HG03432 (cell line): ENCODE measurements around the gene ATP9A.
"Not testable (repeated sequence)": the region's sequence is repeated elsewhere in the genome, so short reads cannot be mapped to it uniquely, and the experiment has no call there.

Experiments
- ATAC-seq: cut with Tn5 transposase; IDR thresholded peaks from one replicate; pipeline ENCODE4 v1.9.1; 2021; ENCODE audit warnings: mild to moderate bottlenecking, moderate library complexity; ENCODE audit not compliant: unreplicated experiment

The ATP9A gene, protein sequence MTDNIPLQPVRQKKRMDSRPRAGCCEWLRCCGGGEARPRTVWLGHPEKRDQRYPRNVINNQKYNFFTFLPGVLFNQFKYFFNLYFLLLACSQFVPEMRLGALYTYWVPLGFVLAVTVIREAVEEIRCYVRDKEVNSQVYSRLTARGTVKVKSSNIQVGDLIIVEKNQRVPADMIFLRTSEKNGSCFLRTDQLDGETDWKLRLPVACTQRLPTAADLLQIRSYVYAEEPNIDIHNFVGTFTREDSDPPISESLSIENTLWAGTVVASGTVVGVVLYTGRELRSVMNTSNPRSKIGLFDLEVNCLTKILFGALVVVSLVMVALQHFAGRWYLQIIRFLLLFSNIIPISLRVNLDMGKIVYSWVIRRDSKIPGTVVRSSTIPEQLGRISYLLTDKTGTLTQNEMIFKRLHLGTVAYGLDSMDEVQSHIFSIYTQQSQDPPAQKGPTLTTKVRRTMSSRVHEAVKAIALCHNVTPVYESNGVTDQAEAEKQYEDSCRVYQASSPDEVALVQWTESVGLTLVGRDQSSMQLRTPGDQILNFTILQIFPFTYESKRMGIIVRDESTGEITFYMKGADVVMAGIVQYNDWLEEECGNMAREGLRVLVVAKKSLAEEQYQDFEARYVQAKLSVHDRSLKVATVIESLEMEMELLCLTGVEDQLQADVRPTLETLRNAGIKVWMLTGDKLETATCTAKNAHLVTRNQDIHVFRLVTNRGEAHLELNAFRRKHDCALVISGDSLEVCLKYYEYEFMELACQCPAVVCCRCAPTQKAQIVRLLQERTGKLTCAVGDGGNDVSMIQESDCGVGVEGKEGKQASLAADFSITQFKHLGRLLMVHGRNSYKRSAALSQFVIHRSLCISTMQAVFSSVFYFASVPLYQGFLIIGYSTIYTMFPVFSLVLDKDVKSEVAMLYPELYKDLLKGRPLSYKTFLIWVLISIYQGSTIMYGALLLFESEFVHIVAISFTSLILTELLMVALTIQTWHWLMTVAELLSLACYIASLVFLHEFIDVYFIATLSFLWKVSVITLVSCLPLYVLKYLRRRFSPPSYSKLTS

DNA sequence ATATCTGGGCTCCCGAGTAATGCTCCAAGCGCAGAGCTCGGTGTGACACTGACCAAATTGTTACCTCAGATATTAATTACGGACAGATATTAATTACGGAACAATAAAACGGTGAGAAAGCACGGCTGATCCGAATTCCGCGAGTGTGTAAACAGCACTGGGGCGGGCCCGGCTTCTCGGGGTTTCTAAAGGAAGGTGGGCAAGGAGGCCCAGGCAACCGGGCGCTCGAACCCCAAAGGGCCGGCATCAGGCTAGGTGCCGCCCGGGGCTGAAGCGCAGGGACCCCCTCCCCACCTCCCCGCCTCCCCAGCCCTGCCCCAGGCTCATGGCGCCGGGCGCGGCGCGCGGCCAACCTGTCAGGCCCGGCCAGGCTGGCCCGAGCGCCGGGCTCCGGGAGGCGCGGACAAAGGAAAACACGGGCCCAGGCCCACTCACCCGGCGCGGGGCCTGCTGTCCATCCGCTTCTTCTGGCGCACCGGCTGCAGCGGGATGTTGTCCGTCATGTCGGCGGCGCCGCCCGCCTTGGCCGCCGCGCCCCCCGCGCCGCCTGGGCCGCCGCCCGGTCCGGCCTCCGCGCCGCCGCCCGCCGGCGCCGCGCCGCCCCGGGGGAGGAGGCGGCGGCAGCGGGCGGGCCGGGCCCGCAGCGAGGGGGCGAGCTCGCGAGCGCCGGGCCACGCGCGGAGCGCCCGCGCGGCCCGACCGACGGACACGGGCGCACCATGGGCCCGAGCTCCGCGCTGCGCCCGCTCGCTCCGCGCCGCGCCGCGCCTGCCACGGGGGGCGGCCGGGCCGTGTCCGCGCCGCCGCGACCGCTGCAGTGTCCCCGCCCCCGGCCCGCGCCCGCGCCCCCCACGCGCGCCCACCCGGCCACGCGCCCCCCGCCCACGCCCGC, at the start of gene ATP9A:
TSS of gene ATP9A (minus strand) at position 524 of the 892 bp plus-strand sequence. CDS start at position 503, 21 bp downstream.
- no peak for ATAC-seq

DNA sequence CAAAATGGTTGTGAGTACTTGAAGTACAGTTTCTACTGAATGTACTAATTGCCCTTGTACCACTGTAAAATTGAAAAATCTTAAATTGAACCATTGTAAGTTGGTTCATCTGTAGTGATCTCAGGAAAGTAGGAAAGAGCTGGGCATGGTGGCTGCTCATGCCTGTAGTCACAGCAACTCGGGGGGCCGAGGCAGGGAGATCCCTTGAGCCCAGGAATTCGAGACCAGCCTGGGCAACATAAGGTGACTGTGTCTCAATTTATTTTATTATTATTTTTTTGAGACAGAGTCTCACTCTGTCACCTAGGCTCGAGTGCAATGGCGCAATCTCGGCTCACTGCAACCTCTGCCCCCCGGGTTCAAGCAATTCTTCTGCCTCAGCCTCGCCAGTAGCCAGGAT, 48.7 kb upstream of the ATP9A start:
- not testable (repeated sequence) for ATAC-seq

DNA sequence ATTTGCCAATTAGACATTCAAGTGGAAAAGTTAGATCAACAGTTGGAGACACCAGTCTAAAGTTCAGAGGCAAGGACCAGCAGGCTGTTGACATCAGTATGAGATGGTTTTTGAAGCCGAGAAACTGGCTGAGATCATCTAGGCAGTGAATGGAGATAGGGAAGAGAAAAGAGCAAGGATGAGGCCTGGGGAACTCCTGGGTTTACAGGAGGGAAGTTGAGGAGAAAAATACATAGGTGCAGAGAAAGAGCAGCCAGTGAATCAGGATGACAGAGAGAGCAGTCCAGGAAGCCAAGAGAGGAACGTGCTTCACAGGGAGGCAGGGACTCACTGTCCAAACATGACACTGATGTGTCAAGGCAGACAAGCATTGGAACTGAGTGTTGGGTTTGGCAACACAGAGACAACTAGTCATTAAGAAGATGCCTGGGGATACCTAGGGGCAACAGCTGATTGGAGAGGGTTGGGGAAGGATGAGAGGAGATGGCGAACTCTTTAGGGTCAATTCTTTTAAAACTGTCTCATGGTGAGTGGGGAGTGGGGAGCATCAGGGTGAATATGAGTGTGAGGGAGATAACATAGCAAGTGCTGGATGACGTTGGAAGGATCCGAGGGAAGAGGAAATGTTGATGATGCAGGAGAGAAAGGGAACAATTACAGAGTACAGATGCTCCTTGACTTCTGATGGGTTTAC, 47.3 kb upstream of the ATP9A start:
- ATAC-seq: no peak

DNA sequence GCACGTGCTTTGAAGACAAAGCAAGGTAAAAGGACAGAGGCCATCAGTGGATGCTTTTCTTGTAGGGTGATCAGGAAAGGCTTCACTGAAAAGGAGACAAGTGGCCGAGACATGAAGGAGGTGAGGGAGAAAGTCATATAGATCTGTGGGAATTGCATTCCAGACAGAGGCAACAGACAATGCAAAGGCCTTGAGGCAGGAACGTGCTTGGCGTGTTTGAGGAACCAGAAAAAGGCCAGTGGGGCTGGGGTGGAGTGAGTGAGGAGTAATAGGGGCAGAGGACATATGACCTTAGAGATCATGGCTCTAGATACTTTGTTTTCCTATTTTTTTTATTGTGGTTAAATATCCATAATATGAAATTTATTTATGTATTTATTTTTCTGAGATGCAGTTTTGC, 44.7 kb upstream of the ATP9A start:
- ATAC-seq: no peak

DNA sequence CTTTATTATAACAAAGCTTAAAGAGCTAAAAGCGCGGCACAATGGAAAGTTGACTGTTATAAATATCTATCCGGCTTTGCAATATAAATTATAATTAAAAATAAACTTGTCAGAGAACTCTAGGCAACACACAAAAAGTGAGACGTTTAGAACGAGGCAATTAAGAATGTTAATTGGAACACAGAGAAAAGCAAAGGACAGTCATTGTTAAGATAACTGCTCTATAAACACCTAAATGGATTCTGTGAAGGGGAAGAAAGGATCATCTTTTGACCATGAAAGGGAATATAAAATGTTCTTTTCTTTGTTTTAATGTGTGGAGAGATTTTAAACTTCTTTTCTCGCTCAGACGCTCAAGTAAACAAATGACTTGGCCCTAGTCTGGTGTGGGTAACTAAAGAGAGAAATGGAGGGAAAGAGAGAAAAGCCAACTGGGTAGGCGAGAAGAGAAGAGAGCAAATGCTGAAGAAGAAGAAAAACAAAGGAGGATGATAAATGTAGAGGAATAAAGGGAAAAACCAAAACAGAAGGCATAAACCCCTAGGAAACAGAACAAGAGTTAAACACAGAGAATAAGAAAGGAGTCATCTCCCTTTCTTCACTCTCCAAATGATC, 43.4 kb upstream of the ATP9A start:
- ATAC-seq: no peak

DNA sequence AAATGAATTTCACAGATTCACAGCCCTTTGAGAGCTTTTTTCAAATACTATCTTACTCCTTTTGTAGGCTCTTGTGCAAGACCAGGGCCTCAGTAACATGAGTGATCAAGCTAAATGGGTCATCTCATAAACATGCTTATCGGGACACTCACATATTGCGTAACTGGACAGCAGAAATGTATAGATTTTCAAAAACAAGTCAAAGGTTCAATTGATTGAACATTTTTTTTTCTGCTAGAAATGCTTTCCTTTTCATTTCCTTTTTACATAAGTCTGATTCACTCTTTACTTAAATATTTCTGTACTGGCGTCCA, 42.8 kb upstream of the ATP9A start:
- ATAC-seq: no peak

DNA sequence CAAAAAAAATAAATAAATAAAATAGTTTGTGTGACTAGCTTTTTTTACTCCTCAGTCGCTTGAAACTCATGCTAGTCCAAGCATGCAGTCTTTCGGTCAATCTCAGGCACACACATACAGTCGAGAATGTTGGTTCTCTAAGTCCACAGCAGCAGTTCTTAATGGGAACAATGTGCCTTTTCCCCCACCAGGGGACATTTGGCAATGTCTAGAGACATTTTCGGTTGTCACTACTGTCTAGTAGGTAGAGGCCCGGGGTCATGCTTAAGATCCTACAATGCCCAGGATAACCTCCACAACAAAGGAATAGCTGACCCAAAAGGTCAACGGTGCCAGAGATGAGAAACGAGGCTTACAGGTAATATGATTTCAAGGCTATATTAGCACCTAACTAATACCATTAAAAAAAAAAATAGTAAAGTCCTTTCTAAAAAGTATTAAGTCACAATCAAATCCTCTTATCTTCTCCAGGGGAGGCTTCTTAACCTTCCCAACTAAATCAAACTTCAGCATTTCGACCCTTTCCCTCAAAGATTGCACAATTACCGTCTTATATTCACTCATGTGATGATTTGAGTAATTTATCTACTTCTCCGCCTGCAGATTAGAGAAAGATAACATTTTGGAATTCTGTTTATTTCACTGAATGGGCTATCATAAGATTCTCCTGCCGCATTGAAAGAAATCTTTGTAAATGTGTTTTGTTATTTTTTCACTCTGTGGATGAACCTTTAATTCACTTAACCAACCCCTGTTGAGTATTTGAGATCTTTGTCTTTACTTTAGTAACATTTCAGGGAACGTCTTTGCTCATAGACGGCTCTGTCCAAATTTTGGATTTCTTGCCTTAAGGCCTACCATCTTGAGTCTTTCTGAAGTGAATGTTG, 42.2 kb upstream of the ATP9A start:
- ATAC-seq: no peak

DNA sequence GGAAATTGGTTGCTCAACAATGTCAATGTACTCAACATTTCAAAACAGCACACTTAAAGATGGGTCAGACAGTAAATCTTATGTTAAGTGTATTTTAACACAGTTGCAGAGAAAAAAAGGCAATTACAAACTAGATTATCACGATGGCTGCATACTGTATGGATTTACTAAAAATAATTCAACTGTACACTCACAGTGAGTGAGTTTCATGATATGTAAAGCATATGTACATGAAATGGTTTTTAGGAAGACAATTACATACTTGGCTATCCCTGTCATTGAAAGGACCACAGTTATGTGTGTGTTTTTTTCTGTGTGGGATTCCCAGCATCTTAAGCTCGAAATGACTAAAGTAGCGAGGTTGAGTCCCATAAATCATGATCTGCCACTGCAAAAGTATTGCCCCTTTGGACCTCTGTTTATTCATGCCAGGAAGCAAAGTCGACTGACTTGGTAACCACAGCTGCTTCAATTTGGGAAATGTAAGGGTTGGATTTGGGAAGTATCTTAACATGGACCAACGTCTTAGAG, 39.6 kb upstream of the ATP9A start:
- ATAC-seq: no peak

DNA sequence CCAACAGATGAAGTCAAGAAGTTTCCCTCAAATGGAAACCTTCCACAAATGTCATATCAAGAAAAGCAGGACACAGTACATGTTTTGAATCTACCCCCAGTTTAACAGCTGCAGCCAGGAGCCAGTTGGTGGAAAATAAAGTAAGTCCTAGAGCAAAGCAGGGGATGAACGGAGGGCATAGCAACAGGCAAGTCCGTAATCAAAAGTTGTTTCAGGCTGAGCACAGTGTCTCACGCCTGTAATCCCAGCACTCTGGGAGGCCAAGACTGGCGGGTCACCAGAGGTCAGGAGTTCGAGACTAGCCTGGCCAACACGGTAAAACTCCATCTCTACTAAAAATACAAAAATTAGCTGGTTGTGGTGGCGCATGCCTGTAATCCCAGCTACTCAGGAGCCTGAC, 36.6 kb upstream of the ATP9A start:
- ATAC-seq: no peak

DNA sequence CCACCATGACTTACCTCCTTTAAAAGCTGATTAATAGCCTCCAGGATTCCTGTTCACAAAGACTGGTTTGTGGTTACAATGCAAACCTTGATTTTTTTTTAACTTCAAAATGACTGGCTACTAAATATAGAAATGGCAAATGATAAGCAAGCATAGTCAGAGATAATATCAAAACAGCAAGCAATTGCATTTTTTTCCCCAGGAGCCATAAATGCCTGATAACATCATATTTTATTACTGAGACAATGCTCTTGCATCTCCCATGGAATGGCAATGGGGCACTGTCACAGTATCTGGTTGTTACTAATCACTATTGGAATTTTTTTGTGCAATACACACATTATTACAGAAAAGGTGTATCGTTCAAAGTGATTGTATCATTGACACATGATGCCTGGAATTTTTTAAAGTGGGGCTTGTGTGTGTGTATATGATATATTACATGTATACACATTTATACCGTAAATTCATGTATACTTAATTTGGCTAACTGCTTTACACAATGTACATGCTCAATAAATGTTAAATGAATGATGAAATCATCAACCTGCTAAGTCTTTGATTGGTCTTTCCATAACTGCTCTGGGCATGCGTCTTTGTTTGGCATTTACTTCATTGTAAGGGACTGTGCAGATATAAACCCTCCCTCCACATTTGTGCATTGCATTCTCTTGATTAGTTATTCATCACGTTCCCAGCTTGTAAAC, 35.1 kb upstream of the ATP9A start:
- ATAC-seq: no peak

DNA sequence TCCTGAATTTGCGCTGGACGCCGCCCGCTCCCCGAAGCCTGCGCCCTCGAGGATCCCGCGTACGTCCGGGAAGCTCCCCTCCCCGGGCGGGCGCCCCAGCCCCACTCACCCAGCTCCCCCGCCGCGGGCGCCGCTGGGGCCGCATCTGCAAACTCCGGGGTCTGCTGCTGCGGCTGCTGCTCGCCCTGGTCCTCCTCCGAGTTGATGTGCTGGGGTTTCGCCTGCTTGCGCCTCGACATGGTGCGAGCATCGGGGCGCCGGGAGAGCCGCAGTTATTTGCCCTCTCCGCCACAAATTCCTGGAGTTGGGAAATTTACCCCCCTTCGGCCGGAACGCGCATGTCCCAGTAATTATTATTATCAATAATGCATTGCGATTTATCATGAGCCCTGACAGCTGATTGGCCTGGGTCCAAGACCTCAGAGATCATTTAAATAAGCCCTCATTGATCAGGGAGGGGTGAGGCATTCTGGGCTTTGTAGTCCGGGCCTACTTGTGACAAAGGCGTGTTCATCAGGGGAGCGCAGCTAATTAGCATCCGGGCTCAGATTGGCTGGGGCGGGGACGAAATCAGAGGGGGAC, 34.1 kb upstream of the ATP9A start, which contains the start of gene SALL4:
TSS of gene SALL4 (minus strand) at position 352 of the 582 bp plus-strand sequence. CDS start at position 239, 113 bp downstream.
- no peak for ATAC-seq

DNA sequence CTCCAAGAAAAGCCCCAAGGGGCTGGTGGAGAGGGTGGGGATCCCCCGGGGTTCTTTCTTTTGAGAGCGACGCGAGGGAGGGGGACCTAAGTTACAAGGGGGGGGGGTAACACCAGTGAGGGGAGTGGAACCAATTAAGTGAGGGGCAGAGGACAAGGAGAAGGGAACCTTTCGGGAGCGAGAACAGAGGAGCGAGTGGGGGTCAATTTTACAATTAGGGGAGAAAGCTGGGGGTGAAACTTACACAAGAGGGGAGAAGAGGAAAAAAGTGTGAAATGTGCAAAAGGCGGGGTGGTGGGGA, 33.6 kb upstream of the ATP9A start:
- ATAC-seq: no peak

DNA sequence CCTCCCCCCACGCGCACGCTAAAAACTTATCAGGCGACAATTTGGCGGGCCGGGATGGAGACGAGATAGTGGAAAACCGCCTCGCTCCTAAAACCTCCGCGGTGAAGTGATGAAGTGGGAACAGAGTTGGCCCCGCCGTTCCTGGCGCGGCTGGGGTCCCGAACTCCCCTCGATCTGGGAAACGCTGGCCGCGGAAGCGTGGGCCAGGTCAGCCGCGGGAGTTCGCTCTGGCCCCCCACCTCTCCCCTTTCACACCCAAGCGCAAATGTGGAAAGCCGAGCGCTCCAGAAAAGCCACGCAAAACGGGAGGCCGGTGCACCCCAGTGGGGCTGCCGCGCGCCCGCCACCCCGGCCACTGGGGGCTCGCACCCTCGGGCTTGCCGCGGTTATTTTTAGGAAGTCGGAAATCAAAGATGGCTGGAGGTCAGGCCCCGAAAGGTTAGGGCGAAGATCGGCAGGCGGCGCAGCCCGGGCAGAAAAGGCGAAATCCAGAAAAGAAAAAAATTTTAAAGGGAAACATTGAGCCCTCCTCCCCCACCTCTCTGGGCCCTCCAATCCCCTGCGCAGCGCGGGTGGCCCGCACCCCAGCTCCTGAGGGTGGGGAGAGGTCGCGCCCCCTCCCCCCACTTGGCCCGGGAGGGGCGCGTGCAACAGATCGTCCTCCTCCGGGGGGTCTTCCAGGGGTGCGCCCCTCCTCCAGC, 33.1 kb upstream of the ATP9A start:
- no peak for ATAC-seq

DNA sequence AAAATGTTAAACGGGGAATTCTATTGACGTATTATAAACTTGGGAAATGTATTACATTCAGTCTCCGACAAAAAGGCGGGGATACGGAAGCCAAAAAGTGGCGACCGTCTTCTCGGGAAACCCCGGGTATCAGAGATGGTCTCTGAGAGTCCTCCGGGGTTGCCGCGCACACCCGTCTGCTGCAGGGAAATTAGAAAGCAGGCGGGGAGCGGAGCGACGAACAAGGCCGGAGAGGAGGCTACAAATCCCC, 32.6 kb upstream of the ATP9A start:
- ATAC-seq: no peak

DNA sequence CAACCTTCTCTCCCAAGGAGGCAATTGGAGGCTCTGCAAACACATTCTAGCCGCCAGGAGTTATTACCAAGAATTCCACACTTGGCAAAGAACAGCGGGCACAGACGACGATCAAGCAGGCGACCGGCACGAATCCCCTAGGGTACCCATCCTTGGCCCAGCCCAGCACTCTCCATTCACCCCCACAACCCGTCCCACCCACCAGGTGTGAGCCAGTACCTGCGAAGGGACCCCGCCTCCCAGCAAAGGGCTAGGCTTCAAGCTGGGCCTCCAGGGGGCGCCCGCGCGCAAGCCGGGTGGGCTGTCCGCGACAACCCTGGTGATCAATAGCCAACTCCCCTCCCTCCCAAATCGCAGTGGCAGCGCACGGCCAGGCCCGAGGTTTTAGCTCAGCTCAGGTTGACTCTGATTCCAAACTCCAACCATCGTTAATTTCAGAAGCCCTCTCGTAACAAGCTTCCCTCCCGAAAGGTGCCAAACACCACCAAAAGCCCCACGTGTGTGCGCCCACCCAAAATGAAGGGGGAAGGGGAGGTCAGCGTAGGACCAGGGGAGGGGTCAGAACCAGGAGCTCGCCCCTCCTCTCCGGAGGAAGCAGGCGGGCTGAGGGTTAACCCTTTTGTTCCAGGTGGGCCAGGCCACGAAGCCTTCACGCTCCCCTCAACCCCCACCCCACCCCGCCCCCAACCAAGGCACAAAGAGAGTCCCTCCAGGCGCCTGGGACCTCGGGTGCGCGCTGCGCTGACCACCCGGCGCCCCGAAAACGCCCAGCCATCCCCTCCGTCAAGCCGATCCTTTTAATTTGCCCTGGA, 32.1 kb upstream of the ATP9A start:
- peak; percentile 48 for ATAC-seq

DNA sequence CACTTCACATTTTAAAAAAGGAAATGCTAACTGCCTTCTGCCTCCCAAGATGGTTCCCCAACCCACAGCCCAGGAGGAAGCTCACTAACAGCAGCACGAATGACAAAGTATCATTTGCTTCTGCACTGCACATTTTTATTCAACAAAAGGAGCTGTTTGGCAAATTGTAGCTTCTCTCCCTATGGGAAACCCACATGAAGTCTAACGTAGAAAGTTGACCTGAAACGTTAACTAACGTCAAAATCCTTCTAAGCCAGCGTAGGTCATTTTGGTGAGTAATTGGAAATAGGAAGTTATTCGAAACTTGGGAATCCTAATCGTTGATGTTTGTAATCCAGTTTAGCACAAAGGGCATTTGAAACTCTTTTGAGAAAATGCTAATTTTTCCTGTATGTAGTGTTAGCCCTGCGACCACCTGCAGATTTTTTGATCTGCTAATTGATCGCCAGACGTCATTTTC, 31.2 kb upstream of the ATP9A start:
- ATAC-seq: no peak
